ENCODE measurements around the gene FKBP6. TPM values are rescaled to one million over a fixed set of nuclear protein-coding genes. Genes with fewer than 3 reads are reported as not detected.
"Not testable (repeated sequence)": the region's sequence is repeated elsewhere in the genome, so short reads cannot be mapped to it uniquely, and the experiment has no call there.

The FKBP6 gene
- total and polyA plus RNA-seq, 3 experiments from 2014 or later, result not detected

GRCh38 chr7:73363225-73364005 lies 35.5 kb downstream of the FKBP6 start:
- no peaks in the 10 kb centered on the region for H3K9me3 ChIP-seq (ENCODE audit: low read length)
- ChIA-PET CTCF (no interaction called here), POLR2A (no interaction called here)
- Mint-ChIP-seq H3K4me3 (no peak overlapping the region), H3K27ac (no peak overlapping the region), H3K27me3 (peaks cover 5 to 24% of the 10 kb centered on the region in 2 donors), H3K9me3 (peaks cover 0 to 7% (median 0%) of the 10 kb centered on the region in 5 donors), H3K36me3 (no peaks in the 10 kb centered on the region), H3K4me1 (no peaks in the 10 kb centered on the region)
- no peak overlapping the region for H3K27ac ChIP-seq (ENCODE audit: low read depth, low read length)
- H3K27me3 ChIP-seq (ENCODE audit: insufficient read depth, low read length, poor library complexity, severe bottlenecking), result no peaks in the 10 kb centered on the region
- no peaks in the 10 kb centered on the region for H3K4me1 ChIP-seq (ENCODE audit: insufficient read depth, low read length)
- no peak for DNase-seq
- H3K4me3 ChIP-seq (ENCODE audit: low read length), result no peak overlapping the region
- no peaks in the 10 kb centered on the region for H3K36me3 ChIP-seq (ENCODE audit: insufficient read depth, low read length)

DNA sequence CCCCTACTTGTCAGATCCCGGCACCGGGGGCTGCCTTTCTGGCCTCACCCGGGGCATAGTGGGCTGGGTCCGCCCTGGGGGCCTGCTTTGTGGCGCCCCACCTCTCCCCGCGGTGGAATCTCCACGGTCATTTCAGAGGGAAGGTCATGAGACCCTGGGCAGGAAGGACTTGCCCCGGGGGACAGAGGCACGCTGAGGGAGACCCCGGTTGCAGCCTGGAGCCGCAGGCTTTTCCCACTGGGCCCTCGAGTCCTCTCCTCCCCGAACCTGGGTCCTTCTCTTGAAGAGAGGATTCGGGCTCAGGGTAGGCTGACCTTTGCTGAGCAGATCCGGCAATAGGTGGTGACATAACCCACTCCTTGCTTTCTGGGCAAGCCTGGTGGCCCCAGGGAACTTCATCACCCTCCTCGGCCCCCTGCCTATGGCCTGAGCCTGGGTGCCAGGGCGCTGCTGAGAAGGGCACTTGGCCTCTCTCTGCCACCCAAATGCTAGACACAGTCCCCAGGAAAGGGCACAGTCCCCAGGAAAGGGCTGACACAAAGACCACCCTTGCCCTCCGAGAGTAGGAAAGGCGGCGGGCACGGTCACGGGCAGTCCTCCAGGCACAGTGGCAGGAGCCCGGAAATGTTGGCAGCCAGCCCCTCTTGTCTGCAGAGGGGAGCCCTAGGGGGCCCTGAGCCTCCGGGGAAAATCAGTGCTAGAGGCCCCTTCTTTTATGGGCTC lies 36.2 kb downstream of the FKBP6 start:
- no peak for DNase-seq
- Histone ChIP-seq H3K9me3 (ENCODE audit: low read length) (no peaks in the 10 kb centered on the region), H3K27ac (ENCODE audit: low read depth, low read length) (no peak overlapping the region), H3K4me3 (ENCODE audit: low read length) (no peak overlapping the region), H3K36me3 (ENCODE audit: insufficient read depth, low read length) (no peaks in the 10 kb centered on the region), H3K4me1 (ENCODE audit: insufficient read depth, low read length) (no peaks in the 10 kb centered on the region), H3K27me3 (ENCODE audit: insufficient read depth, low read length, poor library complexity, severe bottlenecking) (no peaks in the 10 kb centered on the region)
- Mint-ChIP-seq H3K4me1 (no peaks in the 10 kb centered on the region), H3K4me3 (no peak overlapping the region), H3K27ac (no peak overlapping the region), H3K9me3 (peaks cover 0 to 7% (median 0%) of the 10 kb centered on the region in 5 donors), H3K27me3 (peaks cover 4 to 23% of the 10 kb centered on the region in 2 donors), H3K36me3 (no peaks in the 10 kb centered on the region)
- ChIA-PET CTCF (no interaction called here), POLR2A (no interaction called here)

DNA sequence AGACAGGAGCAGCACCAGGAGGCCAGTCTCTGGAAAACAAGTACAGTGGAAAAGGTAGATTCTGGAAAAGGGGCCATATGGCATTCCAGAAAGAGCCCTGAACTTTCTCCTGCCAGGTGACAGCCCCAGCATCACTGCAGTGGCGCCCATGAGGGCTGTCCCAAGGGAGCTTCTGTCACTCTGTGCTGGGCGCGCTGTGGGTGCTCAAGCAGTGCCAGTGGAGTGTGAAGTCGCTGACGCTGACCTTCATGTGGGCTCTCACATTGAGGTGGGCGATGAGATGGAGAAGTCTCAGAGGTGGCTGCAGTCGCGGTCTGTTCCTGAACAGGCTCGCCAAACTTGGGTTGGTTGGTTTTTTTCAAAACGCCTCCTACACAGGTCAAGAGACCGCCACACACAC lies 38.2 kb downstream of the FKBP6 start:
- Mint-ChIP-seq H3K27me3 (peaks cover 0 to 13% of the 10 kb centered on the region in 2 donors), H3K36me3 (no peaks in the 10 kb centered on the region), H3K9me3 (peaks cover 0 to 2% (median 0%) of the 10 kb centered on the region in 5 donors), H3K4me1 (no peaks in the 10 kb centered on the region), H3K4me3 (no peak overlapping the region), H3K27ac (peak overlapping the region in 1 of 8 donors; percentile 38)
- ChIA-PET CTCF (no interaction called here), POLR2A (no interaction called here)
- H3K27me3 ChIP-seq (ENCODE audit: insufficient read depth, low read length, poor library complexity, severe bottlenecking), result no peaks in the 10 kb centered on the region
- no peaks in the 10 kb centered on the region for H3K36me3 ChIP-seq (ENCODE audit: insufficient read depth, low read length)
- H3K27ac ChIP-seq (ENCODE audit: low read depth, low read length), result no peak overlapping the region
- no peaks in the 10 kb centered on the region for H3K9me3 ChIP-seq (ENCODE audit: low read length)
- H3K4me1 ChIP-seq (ENCODE audit: insufficient read depth, low read length), result no peaks in the 10 kb centered on the region
- no peak overlapping the region for H3K4me3 ChIP-seq (ENCODE audit: low read length)
- no peak for DNase-seq

- Histone ChIP-seq H3K36me3 (ENCODE audit: insufficient read depth, low read length) (no peaks in the 10 kb centered on the region), H3K4me3 (ENCODE audit: low read length) (no peak overlapping the region), H3K27ac (ENCODE audit: low read depth, low read length) (no peak overlapping the region), H3K27me3 (ENCODE audit: insufficient read depth, low read length, poor library complexity, severe bottlenecking) (no peaks in the 10 kb centered on the region), H3K9me3 (ENCODE audit: low read length) (no peaks in the 10 kb centered on the region), H3K4me1 (ENCODE audit: insufficient read depth, low read length) (no peaks in the 10 kb centered on the region)
- peaks cover 0 to 8% of the 10 kb centered on the region in 2 donors for H3K27me3 Mint-ChIP-seq
- no peaks in the 10 kb centered on the region for H3K9me3 Mint-ChIP-seq
- no peaks in the 10 kb centered on the region for H3K4me1 Mint-ChIP-seq
- no peak for DNase-seq
- ChIA-PET POLR2A (no interaction called here), CTCF (no interaction called here)
- no peaks in the 10 kb centered on the region for H3K36me3 Mint-ChIP-seq
- no peak overlapping the region for H3K4me3 Mint-ChIP-seq
- peak overlapping the region in 1 of 8 donors; percentile 50 for H3K27ac Mint-ChIP-seq
Observed at GRCh38 chr7:73366990-73367389, 39.0 kb downstream of the FKBP6 start.

GRCh38 chr7:73369009-73369408 lies 41.0 kb downstream of the FKBP6 start:
- H3K4me1 ChIP-seq (ENCODE audit: insufficient read depth, low read length), result no peaks in the 10 kb centered on the region
- H3K36me3 ChIP-seq (ENCODE audit: insufficient read depth, low read length), result no peaks in the 10 kb centered on the region
- H3K27ac ChIP-seq (ENCODE audit: low read depth, low read length), result no peak overlapping the region
- H3K4me3 Mint-ChIP-seq, result no peak overlapping the region
- no peak for DNase-seq
- no peaks in the 10 kb centered on the region for H3K9me3 ChIP-seq (ENCODE audit: low read length)
- ChIA-PET POLR2A (no interaction called here), CTCF (no interaction called here)
- no peaks in the 10 kb centered on the region for H3K4me1 Mint-ChIP-seq
- H3K27me3 Mint-ChIP-seq, result peaks cover 2 to 8% of the 10 kb centered on the region in 2 donors
- H3K27ac Mint-ChIP-seq, result no peak overlapping the region
- no peaks in the 10 kb centered on the region for H3K27me3 ChIP-seq (ENCODE audit: insufficient read depth, low read length, poor library complexity, severe bottlenecking)
- H3K9me3 Mint-ChIP-seq, result no peaks in the 10 kb centered on the region
- H3K4me3 ChIP-seq (ENCODE audit: low read length), result no peak overlapping the region
- H3K36me3 Mint-ChIP-seq, result no peaks in the 10 kb centered on the region

GRCh38 chr7:73369622-73370021 lies 41.7 kb downstream of the FKBP6 start:
- H3K27ac Mint-ChIP-seq, result no peak overlapping the region

DNA sequence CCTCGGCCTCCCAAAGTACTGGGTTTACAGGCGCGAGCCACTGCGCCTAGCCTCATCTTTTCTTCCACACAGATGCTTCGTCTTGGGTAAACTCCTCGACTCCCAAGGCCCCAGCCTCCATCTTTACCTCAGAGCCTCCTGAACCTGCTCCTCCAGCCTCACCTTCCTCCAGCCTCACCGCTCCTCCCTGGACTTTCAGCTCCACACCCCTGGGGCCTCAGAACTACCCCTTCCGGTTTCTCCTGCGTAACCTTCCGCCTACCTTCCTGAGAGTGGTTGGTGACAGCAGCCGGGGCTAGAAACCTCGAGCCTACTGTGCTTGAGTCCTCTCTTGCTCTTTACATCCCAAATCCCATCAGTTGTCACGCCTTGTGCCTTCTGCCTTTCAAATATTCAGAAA lies 45.8 kb downstream of the FKBP6 start:
- Histone ChIP-seq H3K36me3 (ENCODE audit: insufficient read depth, low read length) (no peaks in the 10 kb centered on the region), H3K4me1 (ENCODE audit: insufficient read depth, low read length) (no peaks in the 10 kb centered on the region), H3K27me3 (ENCODE audit: insufficient read depth, low read length, poor library complexity, severe bottlenecking) (no peaks in the 10 kb centered on the region), H3K9me3 (ENCODE audit: low read length) (no peaks in the 10 kb centered on the region), H3K4me3 (ENCODE audit: low read length) (no peak overlapping the region), H3K27ac (ENCODE audit: low read depth, low read length) (no peak overlapping the region)
- POLR2A ChIA-PET, result no interaction called here
- CTCF ChIA-PET, result no interaction called here
- no peak overlapping the region for H3K27ac Mint-ChIP-seq
- H3K36me3 Mint-ChIP-seq, result no peaks in the 10 kb centered on the region
- H3K4me1 Mint-ChIP-seq, result peaks cover 0 to 1% (median 0%) of the 10 kb centered on the region in 3 donors
- no peaks in the 10 kb centered on the region for H3K9me3 Mint-ChIP-seq
- H3K27me3 Mint-ChIP-seq, result peaks cover 13 to 29% of the 10 kb centered on the region in 2 donors
- no peak overlapping the region for H3K4me3 Mint-ChIP-seq
- no peak for DNase-seq

More at GRCh38 chr7:73369622-73370021, 41.7 kb downstream of the FKBP6 start:
- Histone ChIP-seq H3K27ac (ENCODE audit: low read depth, low read length) (no peak overlapping the region), H3K9me3 (ENCODE audit: low read length) (no peaks in the 10 kb centered on the region), H3K27me3 (ENCODE audit: insufficient read depth, low read length, poor library complexity, severe bottlenecking) (no peaks in the 10 kb centered on the region), H3K4me1 (ENCODE audit: insufficient read depth, low read length) (no peaks in the 10 kb centered on the region), H3K36me3 (ENCODE audit: insufficient read depth, low read length) (no peaks in the 10 kb centered on the region), H3K4me3 (ENCODE audit: low read length) (no peak overlapping the region)
- no peak for DNase-seq
- H3K4me1 Mint-ChIP-seq, result no peaks in the 10 kb centered on the region
- H3K9me3 Mint-ChIP-seq, result no peaks in the 10 kb centered on the region
- H3K27me3 Mint-ChIP-seq, result peaks cover 2 to 9% of the 10 kb centered on the region in 2 donors
- H3K4me3 Mint-ChIP-seq, result peak overlapping the region in 1 of 7 donors; percentile 6
- ChIA-PET CTCF (no interaction called here), POLR2A (no interaction called here)
- no peaks in the 10 kb centered on the region for H3K36me3 Mint-ChIP-seq

GRCh38 chr7:73376262-73376661 lies 48.3 kb downstream of the FKBP6 start:
- CTCF ChIA-PET; H3K9me3 Mint-ChIP-seq; POLR2A ChIA-PET; DNase-seq; H3K27ac Mint-ChIP-seq; H3K27me3 ChIP-seq (ENCODE audit: insufficient read depth, low read length, poor library complexity, severe bottlenecking); H3K27ac ChIP-seq (ENCODE audit: low read depth, low read length); H3K4me3 ChIP-seq (ENCODE audit: low read length); H3K4me1 Mint-ChIP-seq; H3K4me3 Mint-ChIP-seq; H3K36me3 Mint-ChIP-seq; H3K36me3 ChIP-seq (ENCODE audit: insufficient read depth, low read length); H3K9me3 ChIP-seq (ENCODE audit: low read length); H3K4me1 ChIP-seq (ENCODE audit: insufficient read depth, low read length): not testable (repeated sequence)
- peaks cover 16 to 27% of the 10 kb centered on the region in 2 donors for H3K27me3 Mint-ChIP-seq

All from CD8-positive, alpha-beta memory T cell (primary cell).